Trophoblast cell (in vitro differentiated cells and primary cell): ENCODE results near the gene DUSP8.

Experiments used
- DNase-seq, 2 donors: peaks; one replicate each; pipeline ENCODE4 v3.0.0-alpha.2; 2016
- H2AFZ ChIP-seq: 2 replicates; pipeline ENCODE4 v1.6.1; 2013; ENCODE audit warnings: low read length, moderate library complexity, mild to moderate bottlenecking; ENCODE audit not compliant: insufficient read depth, poor library complexity
- H2AK5ac ChIP-seq: 2 replicates; pipeline ENCODE4 v1.6.1; 2013; ENCODE audit warnings: mild to moderate bottlenecking, low read length
- H2BK120ac ChIP-seq: 2 replicates; pipeline ENCODE4 v1.6.1; 2013; ENCODE audit warnings: low read length, mild to moderate bottlenecking, moderate library complexity; ENCODE audit not compliant: insufficient read depth, poor library complexity
- H2BK12ac ChIP-seq: 2 replicates; pipeline ENCODE4 v1.6.1; 2013; ENCODE audit warnings: mild to moderate bottlenecking, low read length, moderate library complexity
- H2BK5ac ChIP-seq: 2 replicates; pipeline ENCODE4 v1.6.1; 2013; ENCODE audit warnings: low read length, low read depth, moderate library complexity, mild to moderate bottlenecking; ENCODE audit not compliant: poor library complexity
- H3K14ac ChIP-seq: 2 replicates; pipeline ENCODE4 v1.6.1; 2013; ENCODE audit warnings: mild to moderate bottlenecking, low read length
- H3K18ac ChIP-seq: 2 replicates; pipeline ENCODE4 v1.6.1; 2013; ENCODE audit warnings: mild to moderate bottlenecking, low read length
- H3K23ac ChIP-seq: 2 replicates; pipeline ENCODE4 v1.6.1; 2013; ENCODE audit warnings: low read length
- H3K27ac ChIP-seq: 2 replicates; pipeline ENCODE4 v1.5.1; 2013; ENCODE audit warnings: low read depth, mild to moderate bottlenecking, inconsistent platforms, low read length, moderate library complexity
- H3K27me3 ChIP-seq: 2 replicates; pipeline ENCODE4 v1.6.1; 2013; ENCODE audit warnings: inconsistent platforms, mild to moderate bottlenecking, low read length, moderate library complexity; ENCODE audit not compliant: insufficient read depth
- H3K36me3 ChIP-seq, 2 experiments: 1 replicate in 1 of 2; 2 replicates in 1 of 2; pipeline ENCODE4 v1.6.1; 2013; ENCODE audit warnings: low read length in 2 of 2, mild to moderate bottlenecking in 2 of 2, moderate library complexity in 1 of 2; ENCODE audit not compliant: insufficient read depth in 2 of 2, control insufficient read depth in 1 of 2
- H3K4ac ChIP-seq: 2 replicates; pipeline ENCODE4 v1.6.1; 2013; ENCODE audit warnings: low read depth, mild to moderate bottlenecking, low read length, moderate library complexity
- H3K4me1 ChIP-seq, 2 experiments: 1 replicate in 1 of 2; 2 replicates in 1 of 2; pipeline ENCODE4 v1.6.1; 2013; ENCODE audit warnings: low read length in 2 of 2, mild to moderate bottlenecking in 2 of 2, moderate library complexity in 1 of 2; ENCODE audit not compliant: insufficient read depth in 2 of 2, control insufficient read depth in 1 of 2
- H3K4me2 ChIP-seq: 2 replicates; pipeline ENCODE4 v1.6.1; 2013; ENCODE audit warnings: inconsistent platforms, mild to moderate bottlenecking, low read length, moderate library complexity
- H3K4me3 ChIP-seq: 2 replicates; pipeline ENCODE4 v1.5.1; 2013; ENCODE audit warnings: mild to moderate bottlenecking, low read depth, low read length, inconsistent platforms
- H3K79me1 ChIP-seq: one replicate; pipeline ENCODE4 v1.6.1; 2013; ENCODE audit warnings: low read length
- H3K79me2 ChIP-seq: 2 replicates; pipeline ENCODE4 v1.6.1; 2013; ENCODE audit warnings: low read length, mild to moderate bottlenecking; ENCODE audit not compliant: control insufficient read depth, insufficient read depth, poor library complexity
- H3K9ac ChIP-seq: 2 replicates; pipeline ENCODE4 v1.6.1; 2013; ENCODE audit warnings: mild to moderate bottlenecking, low read length
- H3K9me3 ChIP-seq: 2 replicates; pipeline ENCODE4 v1.6.1; 2013; ENCODE audit warnings: low read depth, mild to moderate bottlenecking, control low read depth, inconsistent platforms, low read length; ENCODE audit not compliant: insufficient read depth
- H4K12ac ChIP-seq: 2 replicates; pipeline ENCODE4 v1.6.1; 2013; ENCODE audit warnings: low read depth, mild to moderate bottlenecking, low read length, moderate library complexity
- H4K8ac ChIP-seq: 2 replicates; pipeline ENCODE4 v1.6.1; 2013; ENCODE audit warnings: low read depth, mild to moderate bottlenecking, low read length, moderate library complexity
- H4K91ac ChIP-seq: one replicate; pipeline ENCODE4 v1.6.1; 2013; ENCODE audit warnings: low read depth, mild to moderate bottlenecking, low read length, moderate library complexity
- WGBS: extraction: QIAGEN DNeasy Blood & Tissue Kit; methylation state at CpG from one replicate; pipeline ENCODE4 v1.1.7; 2013; ENCODE audit warnings: missing lambda C conversion rate; ENCODE audit not compliant: insufficient read length, insufficient coverage; ENCODE audit errors: extremely low coverage; 5-methylcytosine and 5-hydroxymethylcytosine counted together

DUSP8 gene

GRCh38 chr11:1570896-1571759 lies 943 bp downstream of the DUSP8 start:
- H3K14ac ChIP-seq, result peak overlapping the region; percentile 57
- peak overlapping the region; percentile 68 for H3K4me2 ChIP-seq
- H3K4me1 ChIP-seq, result peaks cover 8 to 19% of the 10 kb centered on the region in 2 experiments
- peak overlapping the region; percentile 78 for H3K4me3 ChIP-seq
- peak overlapping the region; percentile 19 for H3K4ac ChIP-seq
- H4K91ac ChIP-seq, result peak overlapping the region; percentile 84
- H4K8ac ChIP-seq, result peak overlapping the region; percentile 55
- peak overlapping the region; percentile 55 for H4K12ac ChIP-seq
- H3K79me1 ChIP-seq, result peaks cover 11% of the 10 kb centered on the region
- no peak overlapping the region for H3K27ac ChIP-seq
- H2BK12ac ChIP-seq, result no peak overlapping the region
- peak overlapping the region; percentile 55 for H2AK5ac ChIP-seq
- H2BK120ac ChIP-seq, result peak overlapping the region; percentile 48
- no CpG with 5 or more reads among the region's 58 CpGs for WGBS
- peaks cover 19% of the 10 kb centered on the region for H3K27me3 ChIP-seq
- peak overlapping the region; percentile 80 for H3K18ac ChIP-seq
- H3K79me2 ChIP-seq, result peaks cover 9% of the 10 kb centered on the region
- no peak overlapping the region for H2BK5ac ChIP-seq
- no peaks in the 10 kb centered on the region for H3K9me3 ChIP-seq
- H3K23ac ChIP-seq, result no peak overlapping the region
- no peak for DNase-seq
- H3K36me3 ChIP-seq, result peaks cover 3 to 5% of the 10 kb centered on the region in 2 experiments
- peak overlapping the region; percentile 82 for H3K9ac ChIP-seq
- H2AFZ ChIP-seq, result peak overlapping the region; percentile 30

DNA sequence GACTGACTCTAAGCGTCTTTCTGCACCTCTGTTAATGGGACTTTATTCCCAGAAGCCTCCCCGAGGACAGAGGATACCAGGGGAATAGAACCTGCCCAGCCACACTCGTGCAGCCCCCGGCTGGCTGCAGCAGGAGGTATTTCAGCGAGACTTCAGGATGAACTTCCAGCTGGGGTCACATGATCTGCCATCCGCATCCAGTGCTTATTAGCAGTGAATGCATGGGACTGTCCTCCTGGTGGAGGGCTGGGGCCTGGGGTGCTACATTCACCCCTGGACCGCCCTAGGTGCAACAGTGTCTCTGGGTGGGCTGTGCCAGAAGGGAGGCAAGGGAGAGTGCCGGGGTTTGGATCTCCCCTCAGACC lies 1.6 kb downstream of the DUSP8 start:
- H4K12ac ChIP-seq, result no peak overlapping the region
- H2BK12ac ChIP-seq, result no peak overlapping the region
- peaks cover 7% of the 10 kb centered on the region in 2 experiments for H3K36me3 ChIP-seq
- H3K18ac ChIP-seq, result peak overlapping the region; percentile 26
- H3K27me3 ChIP-seq, result peaks cover 19% of the 10 kb centered on the region
- peaks cover 8 to 19% of the 10 kb centered on the region in 2 experiments for H3K4me1 ChIP-seq
- H3K9me3 ChIP-seq, result no peaks in the 10 kb centered on the region
- H3K79me1 ChIP-seq, result peaks cover 11% of the 10 kb centered on the region
- H2AFZ ChIP-seq, result no peak overlapping the region
- H3K4me3 ChIP-seq, result peak overlapping the region; percentile 78
- no peak overlapping the region for H3K9ac ChIP-seq
- H2BK120ac ChIP-seq, result no peak overlapping the region
- H3K14ac ChIP-seq, result no peak overlapping the region
- DNase-seq, result no peak
- H3K27ac ChIP-seq, result no peak overlapping the region
- H3K23ac ChIP-seq, result no peak overlapping the region
- no peak overlapping the region for H2BK5ac ChIP-seq
- H3K4ac ChIP-seq, result no peak overlapping the region
- no peak overlapping the region for H4K8ac ChIP-seq
- no peak overlapping the region for H4K91ac ChIP-seq
- H2AK5ac ChIP-seq, result no peak overlapping the region
- WGBS, result no CpG with 5 or more reads among the region's 8 CpGs
- H3K4me2 ChIP-seq, result peak overlapping the region; percentile 68
- peaks cover 9% of the 10 kb centered on the region for H3K79me2 ChIP-seq

DNA sequence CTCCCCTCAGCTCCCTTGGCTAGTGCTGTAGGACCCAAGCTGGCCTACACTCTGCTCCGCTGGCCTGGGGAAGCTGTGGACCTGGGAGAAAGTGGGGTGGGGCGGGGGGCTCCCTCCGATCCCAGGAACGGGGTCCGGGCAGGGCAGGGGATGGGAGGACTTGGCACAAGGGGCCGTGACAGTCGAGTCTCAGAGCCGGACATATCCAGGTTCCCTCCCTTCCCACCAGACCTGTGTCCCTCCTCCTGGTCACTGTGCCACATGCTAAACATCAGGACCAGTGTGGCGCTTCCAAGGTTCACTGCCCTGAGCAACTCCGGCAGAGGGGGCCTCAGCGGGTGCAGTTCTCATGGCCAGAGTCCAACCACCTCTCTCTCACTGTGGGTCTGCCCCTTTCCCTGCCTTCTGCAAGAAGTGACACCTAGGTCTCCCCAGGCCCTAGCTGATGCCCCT lies 2.0 kb downstream of the DUSP8 start:
- no peak overlapping the region for H3K27ac ChIP-seq

GRCh38 chr11:1569251-1569780 lies 2.8 kb downstream of the DUSP8 start:
- Histone ChIP-seq H2BK12ac (no peak overlapping the region), H3K14ac (no peak overlapping the region), H2BK5ac (no peak overlapping the region), H2BK120ac (no peak overlapping the region), H3K9ac (no peak overlapping the region), H3K4me1 (peaks cover 11 to 25% of the 10 kb centered on the region in 2 experiments), H4K8ac (no peak overlapping the region), H4K12ac (no peak overlapping the region), H2AK5ac (no peak overlapping the region), H3K27ac (no peak overlapping the region), H3K4ac (no peak overlapping the region), H2AFZ (no peak overlapping the region), H3K36me3 (peaks cover 11 to 15% of the 10 kb centered on the region in 2 experiments), H3K9me3 (peaks cover 1% of the 10 kb centered on the region), H3K18ac (no peak overlapping the region), H3K23ac (no peak overlapping the region), H3K79me1 (peaks cover 11% of the 10 kb centered on the region), H3K79me2 (peaks cover 9% of the 10 kb centered on the region), H3K4me2 (no peak overlapping the region), H4K91ac (no peak overlapping the region), H3K4me3 (peak overlapping the region; percentile 53), H3K27me3 (peaks cover 19% of the 10 kb centered on the region)
- no CpG with 5 or more reads among the region's 14 CpGs for WGBS
- no peak for DNase-seq

More for the DNA sequence above, 2.0 kb downstream of the DUSP8 start:
- H3K4me3 ChIP-seq, result no peak overlapping the region
- no peak overlapping the region for H4K12ac ChIP-seq
- H3K23ac ChIP-seq, result no peak overlapping the region
- H3K18ac ChIP-seq, result no peak overlapping the region
- H3K36me3 ChIP-seq, result peaks cover 11 to 12% of the 10 kb centered on the region in 2 experiments
- H3K4me1 ChIP-seq, result peaks cover 8 to 20% of the 10 kb centered on the region in 2 experiments
- no peak for DNase-seq
- H2BK12ac ChIP-seq, result no peak overlapping the region
- H3K9me3 ChIP-seq, result peaks cover 1% of the 10 kb centered on the region
- no peak overlapping the region for H3K9ac ChIP-seq
- H2BK120ac ChIP-seq, result no peak overlapping the region
- H2AK5ac ChIP-seq, result no peak overlapping the region
- no peak overlapping the region for H4K8ac ChIP-seq
- no peak overlapping the region for H3K4me2 ChIP-seq
- no peak overlapping the region for H2AFZ ChIP-seq
- H3K79me2 ChIP-seq, result peaks cover 9% of the 10 kb centered on the region
- peaks cover 19% of the 10 kb centered on the region for H3K27me3 ChIP-seq
- no peak overlapping the region for H2BK5ac ChIP-seq
- peaks cover 11% of the 10 kb centered on the region for H3K79me1 ChIP-seq
- H3K14ac ChIP-seq, result no peak overlapping the region
- H3K4ac ChIP-seq, result no peak overlapping the region
- H4K91ac ChIP-seq, result no peak overlapping the region
- WGBS, result no CpG with 5 or more reads among the region's 11 CpGs
